ENCODE data around the gene FMN1.
"Not testable (repeated sequence)": the region's sequence is repeated elsewhere in the genome, so short reads cannot be mapped to it uniquely, and the experiment has no call there.

Gene FMN1

GRCh38 chr15:32970847-32971246 is 223.7 kb downstream of the FMN1 start:
- Mint-ChIP-seq H3K4me1 (no peaks in the 10 kb centered on the region), H3K9me3 (no peaks in the 10 kb centered on the region), H3K4me3 (no peak overlapping the region), H3K36me3 (no peaks in the 10 kb centered on the region), H3K27ac (no peak overlapping the region)
- DNase-seq (ENCODE audit: low spot score in 2 of 2), result no peak
- no peak for ATAC-seq

- H3K9me3 Mint-ChIP-seq, result no peaks in the 10 kb centered on the region
- no peak overlapping the region for H3K27ac Mint-ChIP-seq
- no peaks in the 10 kb centered on the region for H3K36me3 Mint-ChIP-seq
- no peak for DNase-seq (ENCODE audit: low spot score in 2 of 2)
- H3K4me3 Mint-ChIP-seq, result no peak overlapping the region
- ATAC-seq, result no peak
- H3K4me1 Mint-ChIP-seq, result no peaks in the 10 kb centered on the region
Measured at GRCh38 chr15:32967521-32967920, 227.0 kb downstream of the FMN1 start.

- DNase-seq (ENCODE audit: low spot score in 2 of 2) (no peak), ATAC-seq (no peak)
- no peaks in the 10 kb centered on the region for H3K36me3 Mint-ChIP-seq
- H3K9me3 Mint-ChIP-seq, result no peaks in the 10 kb centered on the region
- no peak overlapping the region for H3K4me3 Mint-ChIP-seq
- H3K27ac Mint-ChIP-seq, result no peak overlapping the region
- H3K4me1 Mint-ChIP-seq, result no peaks in the 10 kb centered on the region
Measured at GRCh38 chr15:32966512-32966911, 228.0 kb downstream of the FMN1 start.

GRCh38 chr15:32965897-32966296 is 228.6 kb downstream of the FMN1 start:
- Mint-ChIP-seq H3K4me1 (no peaks in the 10 kb centered on the region), H3K27ac (no peak overlapping the region), H3K4me3 (no peak overlapping the region), H3K36me3 (no peaks in the 10 kb centered on the region), H3K9me3 (no peaks in the 10 kb centered on the region)
- DNase-seq (ENCODE audit: low spot score in 2 of 2), result no peak
- ATAC-seq, result no peak

- ATAC-seq, result no peak
- H3K9me3 Mint-ChIP-seq, result no peaks in the 10 kb centered on the region
- no peak overlapping the region for H3K4me3 Mint-ChIP-seq
- no peaks in the 10 kb centered on the region for H3K4me1 Mint-ChIP-seq
- H3K27ac Mint-ChIP-seq, result no peak overlapping the region
- H3K36me3 Mint-ChIP-seq, result no peaks in the 10 kb centered on the region
- no peak for DNase-seq (ENCODE audit: low spot score in 2 of 2)
Measured at GRCh38 chr15:32959077-32959476, 235.4 kb downstream of the FMN1 start.

- Mint-ChIP-seq H3K4me1 (no peaks in the 10 kb centered on the region), H3K4me3 (no peak overlapping the region), H3K9me3 (no peaks in the 10 kb centered on the region), H3K27ac (no peak overlapping the region), H3K36me3 (no peaks in the 10 kb centered on the region)
- ATAC-seq (no peak), DNase-seq (ENCODE audit: low spot score in 2 of 2) (no peak)
Measured at GRCh38 chr15:32957219-32957618, 237.3 kb downstream of the FMN1 start.

GRCh38 chr15:32956711-32957110 is 237.8 kb downstream of the FMN1 start:
- H3K4me3 Mint-ChIP-seq, result no peak overlapping the region
- DNase-seq (ENCODE audit: low spot score in 2 of 2) (no peak), ATAC-seq (no peak)
- H3K4me1 Mint-ChIP-seq, result no peaks in the 10 kb centered on the region
- no peaks in the 10 kb centered on the region for H3K36me3 Mint-ChIP-seq
- H3K9me3 Mint-ChIP-seq, result no peaks in the 10 kb centered on the region
- H3K27ac Mint-ChIP-seq, result no peak overlapping the region

- no peak overlapping the region for H3K4me3 Mint-ChIP-seq
- ATAC-seq (no peak), DNase-seq (ENCODE audit: low spot score in 2 of 2) (no peak)
- H3K27ac Mint-ChIP-seq, result no peak overlapping the region
- H3K9me3 Mint-ChIP-seq, result no peaks in the 10 kb centered on the region
- no peaks in the 10 kb centered on the region for H3K4me1 Mint-ChIP-seq
- no peaks in the 10 kb centered on the region for H3K36me3 Mint-ChIP-seq
Measured at GRCh38 chr15:32956006-32956405, 238.5 kb downstream of the FMN1 start.

- H3K4me3 Mint-ChIP-seq, result no peak overlapping the region
- H3K27ac Mint-ChIP-seq, result no peak overlapping the region
- H3K4me1 Mint-ChIP-seq, result no peaks in the 10 kb centered on the region
- no peak for DNase-seq (ENCODE audit: low spot score in 2 of 2)
- no peaks in the 10 kb centered on the region for H3K36me3 Mint-ChIP-seq
- no peaks in the 10 kb centered on the region for H3K9me3 Mint-ChIP-seq
- no peak for ATAC-seq
Measured at GRCh38 chr15:32953533-32953910, 241.0 kb downstream of the FMN1 start.

- H3K4me1 Mint-ChIP-seq, result no peaks in the 10 kb centered on the region
- ATAC-seq (no peak), DNase-seq (ENCODE audit: low spot score in 2 of 2) (no peak)
- no peaks in the 10 kb centered on the region for H3K9me3 Mint-ChIP-seq
- H3K4me3 Mint-ChIP-seq, result no peak overlapping the region
- H3K27ac Mint-ChIP-seq, result no peak overlapping the region
- no peaks in the 10 kb centered on the region for H3K36me3 Mint-ChIP-seq
Measured at GRCh38 chr15:32952901-32953532, 241.5 kb downstream of the FMN1 start.

GRCh38 chr15:32951736-32952464 is 242.6 kb downstream of the FMN1 start:
- Mint-ChIP-seq H3K4me1 (no peaks in the 10 kb centered on the region), H3K36me3 (no peaks in the 10 kb centered on the region), H3K9me3 (no peaks in the 10 kb centered on the region), H3K27ac (no peak overlapping the region), H3K4me3 (no peak overlapping the region)
- ATAC-seq (peak; percentile 11), DNase-seq (ENCODE audit: low spot score in 2 of 2) (no peak)

GRCh38 chr15:32950051-32950450 is 244.5 kb downstream of the FMN1 start:
- not testable (repeated sequence) for ATAC-seq; H3K36me3 Mint-ChIP-seq; H3K4me1 Mint-ChIP-seq; DNase-seq (ENCODE audit: low spot score in 2 of 2); H3K4me3 Mint-ChIP-seq; H3K27ac Mint-ChIP-seq; H3K9me3 Mint-ChIP-seq

GRCh38 chr15:32946210-32946609 is 248.3 kb downstream of the FMN1 start:
- no peak overlapping the region for H3K4me3 Mint-ChIP-seq
- ATAC-seq (no peak), DNase-seq (ENCODE audit: low spot score in 2 of 2) (no peak)
- H3K4me1 Mint-ChIP-seq, result no peaks in the 10 kb centered on the region
- H3K27ac Mint-ChIP-seq, result no peak overlapping the region
- no peaks in the 10 kb centered on the region for H3K36me3 Mint-ChIP-seq
- H3K9me3 Mint-ChIP-seq, result no peaks in the 10 kb centered on the region

- Mint-ChIP-seq H3K9me3 (no peaks in the 10 kb centered on the region), H3K4me1 (no peaks in the 10 kb centered on the region), H3K36me3 (no peaks in the 10 kb centered on the region), H3K4me3 (no peak overlapping the region), H3K27ac (no peak overlapping the region)
- ATAC-seq, result no peak
- DNase-seq (ENCODE audit: low spot score in 2 of 2), result no peak
Measured at GRCh38 chr15:32944431-32944830, 250.1 kb downstream of the FMN1 start.

- Mint-ChIP-seq H3K36me3 (no peaks in the 10 kb centered on the region), H3K4me1 (no peaks in the 10 kb centered on the region), H3K9me3 (no peaks in the 10 kb centered on the region), H3K27ac (no peak overlapping the region), H3K4me3 (no peak overlapping the region)
- DNase-seq (ENCODE audit: low spot score in 2 of 2), result no peak
- ATAC-seq, result no peak
Measured at GRCh38 chr15:32943711-32944110, 250.8 kb downstream of the FMN1 start.

GRCh38 chr15:32942401-32942841 is 252.1 kb downstream of the FMN1 start:
- no peak for ATAC-seq
- Mint-ChIP-seq H3K9me3 (no peaks in the 10 kb centered on the region), H3K4me3 (no peak overlapping the region), H3K36me3 (no peaks in the 10 kb centered on the region), H3K4me1 (no peaks in the 10 kb centered on the region), H3K27ac (no peak overlapping the region)
- DNase-seq (ENCODE audit: low spot score in 2 of 2), result no peak

All from stimulated activated effector memory CD8-positive, alpha-beta T cell treated with anti-CD3 and anti-CD28 coated beads, Interleukin-12 subunit alpha, Interleukin-12 subunit beta, amount 100 ng/mL, for 72 hours (primary cell).